ENCODE data around the gene DCXR. TPM values are rescaled to one million over a fixed set of nuclear protein-coding genes. Genes with fewer than 3 reads are reported as not detected.

Gene DCXR
- polyA plus RNA-seq, 4 donors = 75.7 to 111 (median 91.6) TPM

DNA sequence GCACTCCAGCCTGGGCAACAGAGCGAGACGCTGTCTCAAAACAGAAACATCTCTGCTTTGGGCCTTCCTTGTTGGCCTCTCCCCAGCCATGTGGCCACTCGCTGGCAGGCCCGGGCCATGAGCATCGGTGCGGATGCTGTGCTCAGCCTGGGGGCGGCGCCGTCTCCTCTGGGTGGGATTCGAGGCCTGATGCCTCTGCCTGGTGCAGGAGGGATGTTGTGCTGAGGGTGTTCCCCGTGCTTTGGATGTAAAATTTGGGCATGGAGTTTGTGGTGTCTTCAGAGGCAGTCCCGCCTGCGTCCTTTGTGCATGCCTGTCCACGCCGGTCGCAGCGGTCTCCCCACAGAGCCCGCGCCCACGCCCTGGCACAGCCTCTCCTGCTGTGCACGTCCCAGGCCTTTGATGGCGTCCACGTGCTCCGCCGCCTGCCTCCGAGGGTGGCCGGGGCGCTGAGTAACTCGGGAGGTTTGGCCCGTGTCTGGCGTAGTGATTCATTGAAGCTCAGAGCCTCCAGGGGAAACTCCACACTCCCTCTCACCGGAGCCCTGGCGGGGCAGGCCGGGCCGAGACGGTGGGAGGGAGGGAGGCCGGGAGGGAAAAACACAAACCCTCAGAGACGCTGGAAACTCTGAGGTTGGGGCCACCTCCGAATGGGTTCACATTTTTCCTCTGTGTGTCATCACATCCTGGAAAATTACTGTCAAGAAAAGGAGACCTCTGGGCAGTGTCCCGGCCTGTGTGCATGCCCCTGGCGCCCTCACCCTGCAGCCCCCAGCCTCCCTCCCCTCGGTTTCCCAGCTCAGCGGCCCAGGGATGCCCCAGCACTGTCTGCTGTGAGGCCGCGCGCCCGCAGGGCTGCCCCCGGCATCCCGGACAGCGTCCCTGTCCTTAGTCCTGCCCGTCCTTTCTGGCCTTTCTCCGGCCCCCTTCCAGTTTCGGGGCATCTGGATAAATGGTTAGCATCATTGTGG, 33.8 kb downstream of the DCXR start:
- no peak for DNase-seq (ENCODE audit: low read depth in 4 of 4, low spot score in 3 of 4)

- DNase-seq (ENCODE audit: low read depth in 4 of 4, low spot score in 3 of 4) = no peak
Observed at GRCh38 chr17:82001571-82002056, 35.9 kb downstream of the DCXR start.

GRCh38 chr17:82000803-82001570, 36.5 kb downstream of the DCXR start:
- no peak for DNase-seq (ENCODE audit: low read depth in 4 of 4, low spot score in 3 of 4)

DNA sequence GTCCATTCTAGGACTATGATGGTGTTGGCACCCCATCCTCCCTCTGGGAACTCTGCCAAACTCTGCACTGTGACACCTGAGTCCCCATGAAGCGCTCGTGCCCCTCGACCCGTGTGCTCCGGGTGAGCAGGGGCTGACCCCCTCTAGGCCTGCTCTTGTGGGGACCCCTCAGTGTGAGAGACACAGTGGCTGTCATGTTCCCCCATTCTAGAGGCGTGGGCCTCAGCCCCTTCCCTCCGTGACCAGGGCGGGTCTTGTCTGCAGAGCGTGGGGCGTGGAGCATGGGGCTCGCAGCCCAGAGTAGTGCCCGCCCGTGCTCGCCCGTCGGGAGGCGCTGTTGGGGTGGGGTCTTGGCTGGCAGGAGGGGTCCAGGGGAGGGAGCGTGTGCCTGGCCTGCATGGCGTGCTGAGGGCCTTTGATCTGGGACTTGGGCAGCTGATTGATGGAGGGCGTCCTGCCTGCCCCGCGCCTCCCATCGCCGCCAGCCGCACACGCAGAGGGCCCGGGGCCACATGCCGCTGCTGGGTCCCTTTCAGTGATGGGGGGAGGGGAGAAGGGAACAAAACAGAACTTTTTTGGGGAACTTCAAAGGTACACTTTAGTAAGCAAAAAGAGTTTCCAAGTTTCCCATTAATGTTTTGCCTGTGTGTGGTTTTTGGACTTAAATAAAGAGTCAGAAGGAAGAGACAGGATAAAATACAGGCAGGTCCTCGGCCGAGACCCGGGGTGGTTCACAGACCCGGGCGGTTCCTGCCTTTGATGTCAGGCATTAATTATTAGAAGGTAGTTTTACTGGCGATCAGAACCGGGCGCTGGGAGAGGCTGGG, 37.3 kb downstream of the DCXR start:
- no peak for DNase-seq (ENCODE audit: low read depth in 4 of 4, low spot score in 3 of 4)

GRCh38 chr17:81999587-81999975, 37.9 kb downstream of the DCXR start:
- DNase-seq (ENCODE audit: low read depth in 4 of 4, low spot score in 3 of 4) = no peak

DNA sequence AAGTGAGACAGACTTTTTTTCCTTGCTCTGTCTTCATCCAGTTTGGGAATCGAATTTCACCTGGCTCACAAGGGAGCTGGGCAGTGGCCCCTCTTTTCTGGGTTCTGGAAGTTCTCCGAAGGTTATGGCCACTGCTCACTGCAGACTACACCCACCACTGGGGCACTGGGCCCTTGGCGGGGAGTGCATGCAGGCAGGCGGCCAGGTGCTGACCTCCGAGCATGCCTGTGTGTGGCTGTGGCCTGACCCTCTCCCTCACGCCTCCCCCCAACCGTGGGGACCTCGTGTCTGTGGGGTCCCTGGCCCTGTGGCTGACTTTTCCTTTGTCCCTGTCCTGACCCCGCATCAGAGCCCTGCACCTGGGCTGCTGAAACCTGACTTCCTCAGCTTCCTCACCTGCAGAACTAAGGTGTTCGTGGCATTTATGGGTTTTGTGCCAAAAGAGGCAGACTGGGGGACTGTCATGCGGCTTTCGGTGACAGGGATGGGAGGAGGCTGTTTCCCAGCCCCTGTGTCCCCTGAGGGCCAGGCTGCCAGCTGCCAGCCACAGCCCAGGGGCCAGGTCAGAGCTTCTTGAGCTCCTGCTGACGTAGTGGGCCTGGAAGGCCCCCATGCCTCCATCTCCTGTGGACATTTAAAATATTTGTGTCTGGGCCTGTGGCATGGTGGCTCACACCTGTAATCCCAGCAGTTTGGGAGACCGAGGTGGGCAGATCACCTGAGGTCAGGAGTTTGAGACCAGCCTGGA, 38.6 kb downstream of the DCXR start:
- DNase-seq (ENCODE audit: low read depth in 4 of 4, low spot score in 3 of 4) = no peak

GRCh38 chr17:81998212-81998611, 39.3 kb downstream of the DCXR start:
- no peak for DNase-seq (ENCODE audit: low read depth in 4 of 4, low spot score in 3 of 4)

DNA sequence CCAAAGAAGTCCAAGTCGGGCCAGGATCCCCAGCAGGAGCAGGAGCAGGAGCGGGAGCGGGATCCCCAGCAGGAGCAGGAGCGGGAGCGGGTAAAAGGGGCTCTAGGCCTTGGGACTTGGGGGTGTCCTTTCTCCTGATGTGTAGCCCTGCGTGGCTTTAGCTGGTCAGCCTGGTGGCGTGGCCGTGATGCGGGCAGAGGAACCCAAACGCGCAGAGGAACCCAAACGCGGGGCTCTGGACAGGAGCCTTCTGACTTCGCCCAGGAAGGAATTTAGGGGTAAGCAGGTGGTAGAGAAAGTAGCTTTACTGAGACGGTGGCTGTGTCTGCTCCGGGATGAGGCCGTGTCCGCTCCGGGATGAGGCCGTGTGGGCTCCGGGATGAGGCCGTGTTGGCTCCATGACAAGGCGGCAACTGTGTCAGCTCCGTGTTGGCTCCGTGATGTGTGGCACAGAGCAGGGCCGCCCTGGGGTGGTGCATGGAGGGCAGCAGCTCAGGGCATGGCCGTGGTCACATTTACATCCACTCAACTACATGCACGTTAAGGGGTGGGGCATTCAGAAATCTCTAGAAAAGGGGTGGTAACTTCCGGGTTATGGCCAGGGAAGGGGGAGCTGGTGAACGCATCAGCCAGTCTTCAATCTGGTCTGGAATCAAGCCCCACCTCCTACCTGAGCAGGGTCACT, 40.6 kb downstream of the DCXR start:
- DNase-seq (ENCODE audit: low read depth in 4 of 4, low spot score in 3 of 4) = no peak

GRCh38 chr17:81996232-81996756, 41.2 kb downstream of the DCXR start:
- no peak for DNase-seq (ENCODE audit: low read depth in 4 of 4, low spot score in 3 of 4)

GRCh38 chr17:81995463-81996231, 41.9 kb downstream of the DCXR start:
- DNase-seq (ENCODE audit: low read depth in 4 of 4, low spot score in 3 of 4) = no peak

DNA sequence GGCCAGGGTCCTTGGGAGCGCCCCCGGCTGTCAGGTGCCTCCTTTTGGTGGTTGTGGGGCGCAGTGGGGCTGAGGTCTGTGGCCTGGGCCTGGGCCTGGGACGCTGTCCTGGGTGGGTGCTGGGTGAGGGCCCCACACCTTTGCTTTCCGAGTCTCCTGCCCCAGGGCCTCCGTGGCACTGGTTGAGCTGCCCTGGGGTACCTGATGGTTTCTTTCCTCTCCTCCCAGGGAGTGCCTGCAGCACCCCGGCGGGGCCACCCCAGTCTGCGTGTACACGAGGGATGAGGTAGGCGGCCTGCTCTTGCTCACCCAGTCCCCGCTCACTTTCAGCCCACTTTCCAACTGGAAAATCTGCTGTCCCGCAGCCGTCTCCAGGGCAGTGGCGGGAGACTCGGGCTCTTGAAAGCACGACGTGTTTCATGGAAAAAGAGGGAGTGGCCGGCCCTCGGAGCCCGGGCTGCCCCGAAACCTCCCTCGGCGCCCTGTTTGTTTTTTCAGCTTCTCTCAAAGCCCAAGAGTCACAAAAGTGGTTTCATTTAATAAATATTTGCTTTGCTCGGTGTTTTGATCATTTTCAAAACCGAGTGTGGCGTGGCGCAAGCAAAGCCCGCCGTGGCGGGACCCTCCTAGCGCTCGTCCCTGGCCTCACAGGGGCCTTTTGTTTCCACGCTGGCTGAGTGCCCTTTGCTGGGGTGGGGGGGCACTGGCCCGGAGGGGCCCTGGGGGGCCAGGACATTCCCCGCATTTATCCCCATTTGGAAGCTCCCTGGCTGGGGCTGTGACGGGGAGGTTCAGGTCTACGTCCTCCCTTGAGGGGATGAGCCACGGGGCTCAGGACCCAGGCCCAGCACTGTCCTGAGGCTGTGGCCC, 42.7 kb downstream of the DCXR start:
- no peak for DNase-seq (ENCODE audit: low read depth in 4 of 4, low spot score in 3 of 4)

GRCh38 chr17:81993729-81994592, 43.5 kb downstream of the DCXR start:
- no peak for DNase-seq (ENCODE audit: low read depth in 4 of 4, low spot score in 3 of 4)

- DNase-seq (ENCODE audit: low read depth in 4 of 4, low spot score in 3 of 4) = no peak
Observed at GRCh38 chr17:81992306-81993102, 45.0 kb downstream of the DCXR start.

GRCh38 chr17:81991684-81992305, 45.7 kb downstream of the DCXR start:
- no peak for DNase-seq (ENCODE audit: low read depth in 4 of 4, low spot score in 3 of 4)

All from right renal pelvis (tissue), 4 donors.